ENCODE results near the gene TCP11L2.

DNA sequence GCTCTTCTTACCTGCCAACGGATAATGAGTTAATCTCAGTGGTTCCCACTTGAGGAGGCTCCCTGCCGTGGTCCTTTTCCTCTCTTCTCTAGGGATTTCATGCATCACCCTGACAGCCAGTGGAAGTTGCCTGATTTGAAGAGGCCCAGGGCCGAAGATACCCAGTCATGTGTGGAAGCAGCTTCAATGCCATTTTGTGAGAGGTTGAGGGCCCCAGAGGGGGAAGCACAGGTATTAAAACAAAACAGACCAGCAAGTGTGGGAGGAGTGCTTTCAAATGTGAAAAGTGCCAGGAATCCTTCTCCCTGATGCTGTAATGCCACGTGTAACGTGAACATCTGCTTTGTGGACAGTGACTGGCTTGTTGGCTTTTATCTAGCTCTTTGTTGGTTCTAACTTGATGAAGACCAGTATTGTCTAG is 1.5 kb downstream of the TCP11L2 start:
- TF ChIP-seq EZH2phosphoT487 (IDR thresholded peaks at IDR 0.05; ENCODE audit: insufficient read depth, low read depth) (no peak), EZH2 (IDR thresholded peaks at IDR 0.05; ENCODE audit: insufficient read depth, poor library complexity, severe bottlenecking) (no peak)
